ENCODE data around the gene CSRP2. TPM values are rescaled to one million over a fixed set of nuclear protein-coding genes. Genes with fewer than 3 reads are reported as not detected.

The CSRP2 gene
- total RNA-seq, 1 donor from 2014 or later = 119 TPM

DNA sequence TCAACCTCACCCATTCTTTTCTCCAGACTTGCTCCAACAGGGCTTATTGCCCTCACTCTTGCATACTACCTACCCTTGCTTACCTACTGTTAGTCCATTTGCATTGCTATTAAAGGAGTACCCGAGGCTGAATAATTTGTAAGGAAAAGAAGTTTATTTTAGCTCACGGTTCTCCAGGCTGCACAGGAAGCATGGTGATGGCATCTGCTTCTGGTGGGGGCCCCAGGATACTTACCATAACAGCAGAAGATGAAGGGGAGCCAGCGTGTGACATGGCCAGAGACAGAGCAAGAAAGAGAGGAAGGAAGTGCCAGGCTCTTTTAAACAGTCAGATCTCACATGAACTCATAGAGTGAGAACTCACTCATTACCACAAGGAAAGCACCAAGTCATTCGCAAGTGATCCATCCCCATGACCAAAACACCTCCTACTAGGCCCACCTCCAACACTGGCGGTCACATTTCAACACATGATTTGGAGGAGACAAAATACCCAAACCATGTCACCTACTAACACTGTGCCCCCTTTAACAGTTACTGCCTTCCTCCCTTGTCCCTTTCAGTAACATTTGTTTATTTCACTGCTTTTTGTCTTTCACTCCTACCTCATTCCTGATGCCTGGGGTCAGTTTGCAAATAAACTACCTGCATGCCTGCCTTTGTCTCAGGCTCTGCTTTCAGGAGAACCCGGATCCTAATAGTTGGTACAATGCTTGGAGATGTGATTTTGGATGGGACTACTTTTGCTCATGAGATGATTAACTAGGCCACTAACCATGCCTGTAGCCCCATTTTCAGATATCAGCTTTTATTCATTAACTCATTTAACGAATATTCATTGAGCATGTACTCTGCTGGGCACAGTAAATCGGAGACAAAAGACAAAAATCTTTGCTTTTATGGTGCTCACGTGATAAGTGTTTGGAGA, 41.6 kb upstream of the CSRP2 start:
- no peak for DNase-seq (ENCODE audit: low read depth)
- no peak overlapping the region for H3K4me3 ChIP-seq (ENCODE audit: low read depth, low read length)
- TF ChIP-seq CTCF (conservative IDR thresholded peaks at IDR 0.05; ENCODE audit: low read depth, low read length) = no peak

DNA sequence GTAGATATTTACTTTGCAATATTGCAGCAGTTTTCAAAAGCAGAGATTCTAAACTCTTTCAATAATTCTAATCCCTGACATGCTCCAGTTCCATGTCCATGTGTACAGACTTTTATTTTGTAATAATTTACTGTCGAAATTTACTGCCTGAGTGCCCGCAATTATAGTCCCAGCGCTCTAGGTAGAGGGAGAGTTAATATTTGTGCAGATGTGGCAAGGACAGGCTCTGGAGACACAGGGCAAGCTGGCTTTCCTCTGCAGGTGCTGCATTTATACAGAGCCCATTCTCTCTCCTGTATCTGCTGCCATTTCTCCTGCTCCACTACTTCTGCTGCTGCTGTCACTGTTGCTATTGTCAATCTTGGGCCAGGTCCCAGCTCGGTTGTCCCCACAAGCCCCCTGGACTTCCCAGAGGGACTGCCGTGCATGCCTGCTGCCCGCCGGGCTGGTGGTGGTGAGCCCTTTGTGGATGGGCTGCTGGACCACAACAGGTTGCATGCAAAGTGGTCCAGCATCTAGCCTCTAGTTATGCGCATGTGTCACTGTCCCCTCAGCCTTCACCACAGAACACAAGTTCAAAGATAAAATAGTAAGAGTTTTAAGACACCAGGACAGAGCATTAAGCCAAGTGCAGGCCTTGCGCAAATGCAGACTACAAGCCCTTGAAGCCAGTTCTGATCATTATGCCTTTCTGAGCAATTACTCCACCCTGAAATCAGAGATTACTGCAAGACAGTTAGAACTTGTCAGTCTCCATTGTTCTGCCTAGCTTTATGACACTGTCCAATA, 40.8 kb upstream of the CSRP2 start:
- DNase-seq (ENCODE audit: low read depth) = no peak

GRCh38 chr12:76916170-76916540, 37.3 kb upstream of the CSRP2 start:
- DNase-seq (ENCODE audit: low read depth) = no peak
- no peak overlapping the region for H3K4me3 ChIP-seq (ENCODE audit: low read depth, low read length)
- TF ChIP-seq CTCF (conservative IDR thresholded peaks at IDR 0.05; ENCODE audit: low read depth, low read length) = no peak

More for the DNA sequence above, 40.8 kb upstream of the CSRP2 start:
- no peak for TF ChIP-seq CTCF (conservative IDR thresholded peaks at IDR 0.05; ENCODE audit: low read depth, low read length)
- no peak overlapping the region for H3K4me3 ChIP-seq (ENCODE audit: low read depth, low read length)

- H3K4me3 ChIP-seq (ENCODE audit: low read depth, low read length) = no peak overlapping the region
- no peak for TF ChIP-seq CTCF (conservative IDR thresholded peaks at IDR 0.05; ENCODE audit: low read depth, low read length)
- no peak for DNase-seq (ENCODE audit: low read depth)
These were observed 36.7 kb upstream of the CSRP2 start for GRCh38 chr12:76915361-76916169.

GRCh38 chr12:76914102-76914859, 35.5 kb upstream of the CSRP2 start:
- TF ChIP-seq CTCF (conservative IDR thresholded peaks at IDR 0.05; ENCODE audit: low read depth, low read length) = no peak
- H3K4me3 ChIP-seq (ENCODE audit: low read depth, low read length) = no peak overlapping the region
- DNase-seq (ENCODE audit: low read depth) = no peak

GRCh38 chr12:76909290-76909689, 30.5 kb upstream of the CSRP2 start:
- H3K4me3 ChIP-seq (ENCODE audit: low read depth, low read length) = no peak overlapping the region
- TF ChIP-seq CTCF (conservative IDR thresholded peaks at IDR 0.05; ENCODE audit: low read depth, low read length) = no peak
- DNase-seq (ENCODE audit: low read depth) = no peak
